Adrenal gland (tissue), 5 donors: Measurements from ENCODE around the gene COL6A1.
"Not testable (repeated sequence)": the region's sequence is repeated elsewhere in the genome, so short reads cannot be mapped to it uniquely, and the experiment has no call there.

Experiments used
- CTCF ChIP-seq, 6 experiments: fragments of 450-650 bp in 4 of 6; fragments of 200-600 bp in 2 of 6; sonication (generic) in 1 of 6; IDR thresholded peaks; 1 replicate in 5 of 6; 2 replicates in 1 of 6; pipeline versions ENCODE4 v1.5.1 to v1.8.0; 2016 to 2021; ENCODE audit warnings: antibody characterized with exemption in 6 of 6, mild to moderate bottlenecking in 2 of 6, moderate library complexity in 1 of 6
- POLR2A ChIP-seq, 2 donors: fragments of 450-650 bp; IDR thresholded peaks; one replicate each; pipeline ENCODE4 v1.6.1; 2017; ENCODE audit warnings: antibody characterized with exemption in 2 of 2, mild to moderate bottlenecking in 2 of 2, moderate library complexity in 1 of 2
- donor health status: DM: no; HTN: no; CAD: no.

- TF ChIP-seq POLR2A, CTCF (IDR thresholded peaks at IDR 0.05): not testable (repeated sequence)
Measured at GRCh38 chr21:45952527-45952926, 29.0 kb upstream of the COL6A1 start.
